HepG2 (cell line): ENCODE measurements around the gene C14orf93. TPM values are rescaled to one million over a fixed set of nuclear protein-coding genes. Genes with fewer than 3 reads are reported as not detected.

Experiments used
- ATAC-seq: fragments of 200-7000 bp; cut with Tn5 transposase; 3 replicates; pipeline ENCODE4 v1.9.1; 2020; ENCODE audit warnings: mild to moderate bottlenecking, moderate library complexity
- BruUV-seq: library from RNA; stranded (reverse); fragments of 400-500 nt; replicated peaks from 2 replicates; lab custom pipeline; 2021; lab: Mats Ljungman, UMichigan
- CTCF ChIA-PET: fragments of 300-600 bp; formaldehyde crosslinking; extraction: SDS; loops from one replicate; lab custom pipeline; 2021; ENCODE audit warnings: low total read pairs, inconsistent platforms, low intra/inter-chr PET ratio; lab: Yijun Ruan, JAX
- POLR2A ChIA-PET: fragments of 350-600 bp; sonication (Branson Sonifier 250); formaldehyde crosslinking; loops from one replicate; lab custom pipeline; 2020; ENCODE audit warnings: antibody characterized with exemption, inconsistent platforms; lab: Yijun Ruan, JAX
- DNase-seq: peaks from one replicate; pipeline ENCODE4 v3.0.0-alpha.2; 2015; ENCODE audit warnings: low spot score
- FAIRE-seq: peaks from 3 replicates; lab custom pipeline; 2011; peaks lifted over from hg19 to GRCh38; lab: Jason Lieb, UNC
- H2AFZ ChIP-seq: one replicate; pipeline ENCODE4 v1.6.1; 2011; ENCODE audit warnings: low read length, inconsistent platforms
- H3K27ac ChIP-seq: fragments of 300-600 bp; 3 replicates; pipeline ENCODE4 v1.8.0; 2011; ENCODE audit warnings: mixed run types, mild to moderate bottlenecking, mixed read lengths, low read length, inconsistent platforms; ENCODE audit not compliant: insufficient read depth; ENCODE audit errors: extremely low read length
- H3K27me3 ChIP-seq, 2 experiments: fragments of 200-600 bp in 1 of 2; 2 replicates in 1 of 2; 3 replicates in 1 of 2; pipeline versions ENCODE4 v1.6.0 to v1.8.0; 2011; ENCODE audit warnings: low read length in 2 of 2, mild to moderate bottlenecking in 2 of 2, moderate library complexity in 2 of 2, inconsistent platforms in 1 of 2; ENCODE audit not compliant: insufficient read depth in 2 of 2, control insufficient read depth in 1 of 2
- H3K36me3 ChIP-seq, 2 experiments: fragments of 200-600 bp in 1 of 2; replicated peaks in 1 of 2; 2 replicates in 1 of 2; 3 replicates in 1 of 2; pipeline versions ENCODE4 v1.5.1 to v1.8.0; 2011; ENCODE audit warnings: low read length in 2 of 2, inconsistent platforms in 1 of 2; ENCODE audit not compliant: insufficient read depth in 2 of 2, control insufficient read depth in 1 of 2
- H3K4me1 ChIP-seq: 2 replicates; pipeline ENCODE4 v1.5.1; 2012; ENCODE audit warnings: low read length, inconsistent platforms; ENCODE audit not compliant: insufficient read depth
- H3K4me2 ChIP-seq: 2 replicates; pipeline ENCODE4 v1.6.0; 2011; ENCODE audit warnings: low read depth, low read length, inconsistent platforms
- H3K4me3 ChIP-seq, 3 experiments: fragments of 200-600 bp in 1 of 3; sonication (generic), shearing (Covaris generic) in 1 of 3; replicated peaks in 1 of 3; 2 replicates each; pipeline ENCODE4 v1.5.1; 2011 to 2016; ENCODE audit warnings: low read length in 3 of 3, inconsistent platforms in 2 of 3, low read depth in 2 of 3, mild to moderate bottlenecking in 2 of 3, control low read depth in 1 of 3, mixed read lengths in 1 of 3; ENCODE audit not compliant: insufficient read depth in 1 of 3
- H3K79me2 ChIP-seq: one replicate; pipeline ENCODE4 v1.6.1; 2011; ENCODE audit warnings: low read length, inconsistent platforms; ENCODE audit not compliant: insufficient read depth
- H3K9ac ChIP-seq: 2 replicates; pipeline ENCODE4 v1.6.0; 2011; ENCODE audit warnings: mild to moderate bottlenecking, low read depth, low read length, inconsistent platforms; ENCODE audit not compliant: insufficient read depth
- H3K9me3 ChIP-seq: 2 replicates; pipeline ENCODE4 v1.5.1; 2012; ENCODE audit warnings: mild to moderate bottlenecking, low read length
- H4K20me1 ChIP-seq: 2 replicates; pipeline ENCODE4 v1.6.0; 2011; ENCODE audit warnings: inconsistent platforms, mild to moderate bottlenecking, low read length, moderate library complexity; ENCODE audit not compliant: insufficient read depth
- FOSL2 ChIP-seq: sonication (generic); formaldehyde crosslinking; IDR thresholded peaks from 2 replicates; pipeline ENCODE4 v1.4.0; 2020; ENCODE audit warnings: missing genetic modification reagents
- FOXP1 ChIP-seq, 2 experiments: fragments of 450-650 bp in 1 of 2; IDR thresholded peaks; 2 replicates each; pipeline ENCODE4 v1.6.1; 2017 to 2018; ENCODE audit warnings: antibody characterized with exemption in 1 of 2
- HDAC6 ChIP-seq: fragments of 200-600 bp; sonication (generic); IDR thresholded peaks from 2 replicates; pipeline ENCODE4 v1.7.0; 2017; ENCODE audit warnings: mild to moderate bottlenecking, antibody characterized with exemption, low read length, low read depth
- HNRNPLL ChIP-seq: fragments of 200-400 bp; formaldehyde crosslinking; IDR thresholded peaks from 2 replicates; pipeline ENCODE4 v1.6.1; 2017; ENCODE audit warnings: mild to moderate bottlenecking, low read depth, low read length; ENCODE audit not compliant: poor library complexity, severe bottlenecking
- ISX ChIP-seq: sonication (generic); formaldehyde crosslinking; conservative IDR thresholded peaks from 2 replicates; pipeline ENCODE4 v1.5.0; 2020; ENCODE audit warnings: missing genetic modification reagents
- KDM1A ChIP-seq: IDR thresholded peaks from 2 replicates; pipeline ENCODE4 v1.6.1; 2016; ENCODE audit warnings: missing compliant biosample characterization
- PCBP1 ChIP-seq: fragments of 200-400 bp; formaldehyde crosslinking; IDR thresholded peaks from 2 replicates; pipeline ENCODE4 v1.6.1; 2017; ENCODE audit warnings: mild to moderate bottlenecking, low read depth, low read length, borderline replicate concordance
- PRPF4 ChIP-seq: fragments of 200-400 bp; formaldehyde crosslinking; IDR thresholded peaks from 2 replicates; pipeline ENCODE4 v1.6.1; 2016; ENCODE audit warnings: low read length, low read depth; ENCODE audit not compliant: poor library complexity, severe bottlenecking
- REPIN1 ChIP-seq: sonication (generic); formaldehyde crosslinking; IDR thresholded peaks from 2 replicates; pipeline ENCODE4 v1.8.0; 2022; ENCODE audit warnings: missing genetic modification reagents, low read depth, mild to moderate bottlenecking, borderline replicate concordance
- SRSF1 ChIP-seq: fragments of 200-400 bp; formaldehyde crosslinking; optimal IDR thresholded peaks from 2 replicates; pipeline ENCODE3; 2017; ENCODE audit warnings: mild to moderate bottlenecking, low read depth, low read length, moderate library complexity
- TCF7 ChIP-seq: sonication (generic); IDR thresholded peaks from 2 replicates; pipeline ENCODE4 v1.6.1; 2016; ENCODE audit warnings: antibody characterized with exemption, low read depth
- ZBTB40 ChIP-seq, 2 experiments: fragments of 450-650 bp in 1 of 2; sonication (generic) in 1 of 2; formaldehyde crosslinking in 1 of 2; IDR thresholded peaks; 2 replicates each; pipeline versions ENCODE4 v1.6.1 to v1.8.0; 2016 to 2022; ENCODE audit warnings: antibody characterized with exemption in 1 of 2, mild to moderate bottlenecking in 1 of 2, missing genetic modification reagents in 1 of 2
- ZBTB8A ChIP-seq: sonication (generic); formaldehyde crosslinking; IDR thresholded peaks from 2 replicates; pipeline ENCODE4 v1.4.0; 2020; ENCODE audit warnings: mild to moderate bottlenecking, low read depth, missing genetic modification reagents, borderline replicate concordance
- ZNF329 ChIP-seq: sonication (generic); formaldehyde crosslinking; IDR thresholded peaks from 2 replicates; pipeline ENCODE4 v1.9.0; 2021; ENCODE audit warnings: low read depth, mild to moderate bottlenecking, missing genetic modification reagents
- WGBS: methylation state at CpG from one replicate; pipeline ENCODE4 v1.1.6; 2017; ENCODE audit warnings: low lambda C conversion rate; 5-methylcytosine and 5-hydroxymethylcytosine counted together
- in situ Hi-C: cut with HindIII; loops from 2 replicates; pipeline ENCODE4 v1.10.0; 2017; ENCODE audit warnings: low pct_unique_long_range_greater_than_20kb; ENCODE audit not compliant: extremely low pct_ligation_motif_present
- intact Hi-C: fragments of 100-400 bp; cut with micrococcal nuclease; formaldehyde crosslinking; loops from one replicate; pipeline ENCODE4 v1.10.0; 2022; ENCODE audit not compliant: unreplicated experiment
- polyA plus RNA-seq, 8 experiments: library from polyadenylated mRNA; depleted of rRNA in 3 of 8; stranded (reverse) in 7 of 8; unstranded in 1 of 8; fragments of >200 nt; fragmentation: Illumina TruSeq in 4 of 8; extraction: Trizol in 4 of 8; gene quantifications; 2 replicates each; pipeline versions ENCODE4 v1.2.1 to v1.2.3, GENCODE V29; 2011 to 2016; ENCODE audit warnings: low read depth in 4 of 8, missing spikeins in 1 of 8, mixed read lengths in 1 of 8; ENCODE audit not compliant: insufficient read depth in 1 of 8
- total RNA-seq, 5 experiments: library from RNA; depleted of rRNA; stranded (reverse); fragments of >200 nt; fragmentation: Illumina TruSeq; extraction: Trizol; gene quantifications; 2 replicates each; pipeline ENCODE4 v1.2.3, GENCODE V29; 2016; ENCODE audit warnings: low read depth in 1 of 5

C14orf93 gene
- total and polyA plus RNA-seq, 2 of the 13 experiments (the other 11 are each of a cell fraction or from before 2014, with no cell fraction given) = 11.4 to 22.5 TPM

GRCh38 chr14:23056956-23057756 lies 47.2 kb upstream of the C14orf93 start, which contains the start of gene CDH24:
TSS of gene CDH24 (minus strand) at chr14:23057520. CDS start at chr14:23055733, 1,787 bp downstream.
- intact Hi-C loops = no loop called here
- H2AFZ ChIP-seq = no peak within 1 kb of the TSS
- no peaks in the 10 kb centered on the region for H3K79me2 ChIP-seq
- in situ Hi-C loops = no loop called here
- 5% methylated on average over 64 of the region's 73 CpGs for WGBS
- H3K9ac ChIP-seq = peak within 1 kb of the TSS; percentile 54; the same call in 1 of the 2 replicates
- FAIRE-seq = no peak
- H3K27me3 ChIP-seq = peaks cover 0 to 6% of the 10 kb centered on the region in 2 experiments; a peak in 1 of 5 replicates
- no peak within 1 kb of the TSS for H3K27ac ChIP-seq
- CTCF ChIA-PET = interaction anchor here (0.7 to 8.5 kb wide), 12 partner anchors 12 to 500 kb away, joined by 3 to 173 read pairs (median 5); partner anchors contain the start of gene AJUBA
- H3K4me1 ChIP-seq = peaks cover 28% of the 10 kb centered on the region
- peak; percentile 23 for ATAC-seq
- H3K4me2 ChIP-seq = peak within 1 kb of the TSS; percentile 98
- H4K20me1 ChIP-seq = peaks cover 13% of the 10 kb centered on the region; the same call in 1 of the 2 replicates
- H3K36me3 ChIP-seq = peaks cover 24 to 27% of the 10 kb centered on the region in 2 experiments
- POLR2A ChIA-PET = interaction anchor here (0.8 to 7.4 kb wide), 29 partner anchors 10 to 264 kb away, joined by 3 to 72 read pairs (median 12); partner anchors contain the start of genes ACIN1, AJUBA, C14orf119 and HAUS4
- BruUV-seq = no TSS peak
- no peaks in the 10 kb centered on the region for H3K9me3 ChIP-seq
- no peak for DNase-seq
- peak within 1 kb of the TSS; percentile 55 to 88 (median 64) for H3K4me3 ChIP-seq
- TF ChIP-seq PCBP1 (no peak), ISX (CRISPR knock-in tag) (no peak), FOXP1 (IDR thresholded peaks at IDR 0.05) (peak; percentile 63; the same call in 1 of the 2 replicates), FOXP1 (CRISPR knock-in tag; IDR thresholded peaks at IDR 0.05) (no peak), FOSL2 (CRISPR knock-in tag) (no peak), ZBTB8A (no peak), ZBTB40 (IDR thresholded peaks at IDR 0.05) (no peak), ZBTB40 (CRISPR knock-in tag; IDR thresholded peaks at IDR 0.05) (no peak), HNRNPLL (peak; percentile 14), ZNF329 (CRISPR knock-in tag) (0 out of 2 replicates have a peak, but pooled peaks have one; percentile 54), HDAC6 (no peak), PRPF4 (no peak), REPIN1 (CRISPR knock-in tag) (no peak), KDM1A (CRISPR knock-in tag) (no peak), SRSF1 (no peak), TCF7 (no peak)
